Motor neuron (in vitro differentiated cells): ENCODE measurements around the gene BLOC1S3. TPM values are rescaled to one million over a fixed set of nuclear protein-coding genes. Genes with fewer than 3 reads are reported as not detected.
"Not testable (repeated sequence)": the region's sequence is repeated elsewhere in the genome, so short reads cannot be mapped to it uniquely, and the experiment has no call there.

Experiments used
- ATAC-seq, 8 experiments: fragments of 200-7000 bp; cut with Tn5 transposase; replicated peaks in 6 of 8; 2 replicates each; pipeline ENCODE4 v1.8.0; 2021; ENCODE audit warnings: mild to moderate bottlenecking in 8 of 8, moderate library complexity in 8 of 8
- H3K27ac ChIP-seq, 2 donors: fragments of 250-450 bp; sonication (Bioruptor Pico); 2 replicates each; pipeline ENCODE4 v1.9.0; 2021; ENCODE audit warnings: antibody characterized with exemption in 2 of 2, mild to moderate bottlenecking in 2 of 2, moderate library complexity in 1 of 2
- H3K4me1 ChIP-seq, 2 donors: fragments of 250-450 bp; sonication (Bioruptor Pico); replicated peaks in 1 of 2; 2 replicates each; pipeline ENCODE4 v1.6.1; 2021; ENCODE audit warnings: antibody characterized with exemption in 2 of 2, mild to moderate bottlenecking in 2 of 2, moderate library complexity in 1 of 2
- H3K4me3 ChIP-seq, 5 donors: fragments of 250-450 bp; sonication (Bioruptor Pico); 2 replicates each; pipeline ENCODE4 v1.9.0; 2021; ENCODE audit warnings: antibody characterized with exemption in 5 of 5, mild to moderate bottlenecking in 5 of 5, moderate library complexity in 4 of 5
- WGBS, 10 experiments: fragments of 450-650 bp; shearing (Covaris generic); methylation state at CpG; one replicate each; pipeline ENCODE4 v1.0.0; 2022; 5-methylcytosine and 5-hydroxymethylcytosine counted together
- in situ Hi-C, 9 experiments: fragments of 400-800 bp; cut with MboI; loops; one replicate each; pipeline ENCODE4 v1.15.0; 2021; ENCODE audit warnings: low sequenced_read_pairs in 9 of 9, low pct_unique_long_range_greater_than_20kb in 2 of 9; ENCODE audit not compliant: unreplicated experiment in 9 of 9
- total RNA-seq, 8 experiments: library from RNA; unstranded; fragments of 300-600 nt; gene quantifications; 2 replicates each; pipeline versions ENCODE4 v1.2.3 to v1.2.4, GENCODE V29; 2022

BLOC1S3 gene
- total RNA-seq, 8 experiments from 2014 or later: 3.2 to 8.0 (median 5.4) TPM

DNA sequence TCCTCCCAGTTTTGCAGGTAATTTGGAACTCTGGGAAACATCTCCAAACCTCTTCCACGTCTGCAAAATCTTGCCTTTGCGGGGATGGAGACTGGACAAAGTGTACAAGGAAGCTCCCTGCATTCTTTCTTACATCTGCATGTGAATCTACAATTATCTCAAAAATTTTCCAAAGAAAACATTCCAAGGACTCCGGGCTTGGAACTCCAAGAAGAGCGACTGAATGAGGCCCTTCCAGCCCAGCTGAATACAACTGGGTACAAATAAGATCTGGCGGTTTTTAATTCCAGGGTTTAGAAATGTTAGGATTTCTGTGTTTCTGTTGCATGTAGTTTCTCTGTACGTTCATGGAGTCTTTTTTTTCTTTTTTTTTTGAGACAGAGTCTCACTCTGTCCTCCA, 38.1 kb downstream of the BLOC1S3 start:
- no peak overlapping the region for H3K4me3 ChIP-seq
- peaks cover 0 to 7% of the 10 kb centered on the region in 2 donors for H3K4me1 ChIP-seq
- ATAC-seq: no peak
- no peak overlapping the region for H3K27ac ChIP-seq
- in situ Hi-C loops: no loop called here
- WGBS, 10 experiments: 46 to 85% (median 64%) methylated on average over 1 to 6 of the region's 6 CpGs; no CpG with 5 or more reads in 1 of the 10 experiments

DNA sequence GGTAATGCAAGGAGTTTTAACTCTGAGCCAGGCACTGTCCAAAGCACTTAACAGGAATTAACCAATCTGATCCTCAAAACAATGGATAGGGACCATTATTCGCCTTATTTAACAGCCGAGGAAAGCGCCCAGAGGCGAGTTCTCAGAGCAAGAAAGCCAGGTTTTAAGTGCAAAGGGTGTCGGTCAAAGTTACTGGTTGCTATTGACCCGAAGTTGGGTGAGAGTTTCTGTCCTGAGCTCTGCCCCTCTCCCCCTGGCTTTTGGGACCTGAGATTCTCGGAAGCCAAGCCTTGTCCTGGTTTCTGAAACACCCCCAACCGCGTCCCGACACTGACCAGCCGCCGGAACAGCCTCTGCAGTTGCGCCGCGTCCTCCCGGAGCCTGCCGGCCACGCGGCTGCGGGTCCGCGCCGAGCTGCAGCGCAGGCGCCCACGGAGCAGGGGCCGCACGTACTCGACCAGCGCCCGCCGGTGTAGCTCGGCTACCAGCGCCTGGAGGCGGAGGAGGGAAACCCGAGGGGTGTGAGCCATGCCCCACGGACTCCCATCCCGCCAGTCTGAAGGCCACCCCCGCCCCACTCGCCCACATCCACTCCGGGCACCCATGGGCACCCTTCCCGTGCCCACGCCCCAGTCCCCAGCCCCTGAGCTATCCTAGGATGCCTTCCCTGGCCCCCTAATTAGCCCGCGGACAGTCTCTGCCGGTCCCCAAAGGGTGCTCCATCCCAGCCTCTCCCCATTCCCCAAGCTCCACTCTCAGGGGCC, 38.8 kb downstream of the BLOC1S3 start:
- WGBS, 10 experiments: 0 to 57% (median 21%) methylated on average over 1 to 20 of the region's 46 CpGs; no CpG with 5 or more reads in 4 of the 10 experiments
- peak; percentile 28 to 89 (median 80) for ATAC-seq
- Histone ChIP-seq H3K4me3 (peak overlapping the region in 3 of 5 donors; percentile 6 to 15 (median 14)), H3K27ac (no peak overlapping the region), H3K4me1 (peaks cover 0 to 5% of the 10 kb centered on the region in 2 donors)
- in situ Hi-C loops: no loop called here

DNA sequence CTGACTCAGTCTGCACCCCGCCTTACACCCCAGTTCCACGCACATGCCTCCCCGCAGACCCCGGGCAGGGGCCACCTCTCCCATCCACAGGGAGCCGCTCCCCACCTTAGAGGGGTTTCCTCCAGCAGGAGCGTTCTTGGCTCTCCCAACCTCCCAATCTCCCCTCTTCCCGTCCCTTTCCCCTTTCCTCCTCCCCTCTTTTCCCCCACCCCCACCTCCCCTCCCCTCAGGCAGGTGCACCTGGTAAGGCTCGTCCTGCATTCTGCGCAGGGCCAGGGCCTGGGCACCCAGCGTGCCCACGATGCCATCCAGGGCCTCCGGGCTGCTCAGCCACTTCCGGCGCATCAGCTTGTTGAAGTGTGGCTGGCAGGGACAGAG, 39.4 kb downstream of the BLOC1S3 start:
- Histone ChIP-seq H3K4me3 (no peak overlapping the region), H3K27ac (no peak overlapping the region), H3K4me1 (peaks cover 0 to 5% of the 10 kb centered on the region in 2 donors)
- in situ Hi-C loops: no loop called here
- no CpG with 5 or more reads among the region's 14 CpGs for WGBS, 10 experiments
- no peak for ATAC-seq

DNA sequence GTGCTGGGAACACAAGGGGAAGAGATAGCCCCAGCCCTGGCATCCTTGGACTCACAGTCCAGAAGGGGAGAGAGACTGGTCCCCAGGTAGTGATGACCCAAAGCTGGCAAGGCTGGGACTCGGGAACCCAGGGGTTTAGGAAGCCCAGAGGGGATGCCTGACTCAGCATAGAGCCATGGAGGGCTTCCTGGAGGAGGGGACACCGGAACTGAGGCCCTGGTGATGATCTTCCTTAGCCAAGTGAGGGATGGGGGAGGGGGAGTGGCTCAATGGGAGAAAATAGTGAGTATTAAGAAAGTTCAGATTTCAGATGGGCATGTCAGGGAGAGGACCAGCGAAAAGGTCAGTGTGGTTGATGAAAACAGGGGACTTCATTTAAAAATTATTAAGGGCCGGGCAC, 39.8 kb downstream of the BLOC1S3 start:
- Histone ChIP-seq H3K27ac (no peak overlapping the region), H3K4me3 (no peak overlapping the region), H3K4me1 (peaks cover 0 to 5% of the 10 kb centered on the region in 2 donors)
- in situ Hi-C loops: no loop called here
- 0 to 100% (median 45%) methylated on average over 1 to 4 of the region's 4 CpGs; no CpG with 5 or more reads in 5 of the 10 experiments for WGBS, 10 experiments
- ATAC-seq: no peak

DNA sequence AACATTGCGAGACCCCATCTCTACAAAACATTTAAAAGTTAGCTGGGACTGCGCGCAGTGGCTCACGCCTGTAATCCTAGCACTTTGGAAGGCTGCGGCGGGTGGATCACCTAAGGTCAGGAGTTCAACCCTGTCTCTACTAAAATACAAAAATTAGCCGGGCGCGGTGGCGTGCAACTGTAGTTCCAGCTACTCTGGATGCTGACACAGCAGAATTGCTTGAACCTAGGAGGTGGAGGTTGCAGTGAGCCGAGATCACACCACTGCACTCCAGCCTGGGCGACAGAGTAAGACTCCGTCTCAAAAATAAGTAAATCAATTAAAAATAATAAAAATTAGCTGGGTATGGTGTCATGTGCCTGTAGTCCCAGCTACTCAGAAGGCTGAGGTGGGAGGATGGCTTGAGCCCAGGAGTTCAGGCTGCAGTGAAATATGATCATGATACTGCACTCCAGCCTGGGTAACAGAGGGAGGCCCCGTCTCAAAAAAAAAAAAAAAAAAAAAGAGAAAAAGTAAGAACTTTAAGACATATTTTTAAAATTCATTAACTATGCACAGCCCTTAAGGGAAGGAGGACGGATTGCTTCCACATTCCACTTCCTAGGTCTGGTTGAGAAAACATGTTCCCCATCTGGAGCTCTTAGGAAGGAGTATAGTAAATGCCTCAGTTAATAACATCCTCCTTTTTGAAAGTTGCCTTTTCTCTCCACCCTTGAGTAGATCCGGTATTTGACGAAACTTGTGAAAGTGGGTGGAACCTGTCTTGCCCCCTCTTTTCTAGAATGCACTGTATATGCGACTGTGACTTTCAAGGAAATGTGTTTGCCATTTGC, 40.5 kb downstream of the BLOC1S3 start:
- H3K27ac ChIP-seq: no peak overlapping the region
- in situ Hi-C loops: no loop called here
- ATAC-seq: peak in 3 of 8 experiments; percentile 56 to 66 (median 65)
- peaks cover 0 to 5% of the 10 kb centered on the region in 2 donors for H3K4me1 ChIP-seq
- WGBS, 10 experiments: 0 to 87% (median 68%) methylated on average over 2 to 16 of the region's 18 CpGs; no CpG with 5 or more reads in 1 of the 10 experiments
- H3K4me3 ChIP-seq: no peak overlapping the region

DNA sequence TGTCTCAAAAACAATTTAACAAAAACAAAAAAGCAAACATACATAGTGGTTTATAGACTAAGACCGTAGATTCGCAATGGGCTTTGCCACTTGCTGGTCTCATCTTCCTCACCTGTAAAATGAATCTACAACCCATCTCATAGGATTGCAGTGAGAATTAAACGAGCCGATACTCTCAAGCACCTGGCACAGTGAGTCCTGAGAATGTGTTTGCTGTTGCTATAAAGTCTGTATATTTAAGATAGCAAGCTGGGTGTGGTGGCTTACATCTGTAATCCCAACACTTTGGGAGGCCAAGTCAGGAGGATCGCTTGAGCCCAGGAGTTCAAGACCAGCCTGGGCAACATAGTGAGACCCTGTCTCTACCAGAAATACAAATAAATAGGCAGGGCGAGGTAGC, 44.1 kb downstream of the BLOC1S3 start:
- no peak for ATAC-seq
- 72 to 95% (median 83%) methylated on average over 2 to 5 of the region's 6 CpGs; no CpG with 5 or more reads in 3 of the 10 experiments for WGBS, 10 experiments
- Histone ChIP-seq H3K27ac (no peak overlapping the region), H3K4me1 (no peaks in the 10 kb centered on the region), H3K4me3 (no peak overlapping the region)
- in situ Hi-C loops: no loop called here

DNA sequence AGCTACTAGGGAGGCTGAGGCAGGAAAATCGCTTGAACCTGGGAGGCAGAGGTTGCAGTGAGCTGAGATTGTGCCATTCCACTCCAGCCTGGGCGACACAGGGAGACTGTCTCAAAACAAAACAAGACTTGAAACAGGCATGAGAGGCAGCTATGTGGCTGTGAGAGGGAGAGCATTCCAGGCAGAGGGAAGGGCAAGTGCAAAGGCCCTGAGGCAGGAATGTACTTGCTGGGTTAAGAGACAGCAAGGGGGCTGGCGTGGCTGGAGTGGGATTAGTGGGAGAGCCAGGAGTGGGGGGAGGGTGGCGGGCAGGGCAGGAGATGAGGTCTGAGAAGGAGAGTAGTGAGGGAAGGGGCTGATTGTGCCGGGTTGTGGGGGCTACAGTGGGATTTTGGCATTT, 45.3 kb downstream of the BLOC1S3 start:
- Histone ChIP-seq H3K4me1 (no peaks in the 10 kb centered on the region), H3K4me3 (no peak overlapping the region), H3K27ac (no peak overlapping the region)
- no peak for ATAC-seq
- 29 to 86% (median 81%) methylated on average over 1 to 2 of the region's 5 CpGs; no CpG with 5 or more reads in 6 of the 10 experiments for WGBS, 10 experiments
- in situ Hi-C loops: no loop called here

DNA sequence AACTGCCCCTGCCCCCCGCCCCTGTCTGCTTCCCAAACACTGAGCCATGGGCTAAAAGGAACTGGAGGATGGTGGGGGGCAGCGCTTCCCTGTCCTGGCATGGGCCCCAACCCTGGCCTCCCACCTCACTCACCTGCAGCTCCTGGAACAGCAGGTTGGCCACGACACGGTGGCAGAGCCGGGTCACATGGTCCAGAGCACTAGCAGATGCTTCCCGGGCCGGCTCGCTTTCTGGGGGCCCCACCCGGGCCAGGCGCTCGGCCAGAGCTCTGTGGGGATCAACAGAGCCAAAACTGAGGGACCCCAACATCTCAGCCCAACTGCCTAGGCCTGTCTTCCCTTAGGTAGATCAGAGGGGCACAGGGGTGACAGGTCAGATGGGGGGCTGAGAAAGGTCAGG, 46.1 kb downstream of the BLOC1S3 start:
- Histone ChIP-seq H3K4me1 (no peaks in the 10 kb centered on the region), H3K27ac (no peak overlapping the region), H3K4me3 (no peak overlapping the region)
- no peak for ATAC-seq
- in situ Hi-C loops: no loop called here
- WGBS, 10 experiments: no CpG with 5 or more reads among the region's 11 CpGs

DNA sequence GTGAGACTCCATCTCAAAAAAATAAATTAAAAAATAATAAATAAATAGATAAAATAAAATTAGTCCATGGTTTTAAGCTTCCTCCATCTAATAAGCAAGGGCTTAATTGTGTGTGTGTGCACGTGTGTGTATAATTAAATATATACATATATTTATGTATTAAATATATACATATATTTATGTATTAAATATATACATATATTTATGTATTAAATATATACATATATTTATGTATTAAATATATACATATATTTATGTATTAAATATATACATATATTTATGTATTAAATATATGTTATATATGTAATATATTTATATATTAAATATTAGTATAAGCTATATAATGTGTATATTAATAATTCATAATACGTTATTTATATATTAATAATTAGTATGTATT, 50.5 kb downstream of the BLOC1S3 start:
- H3K27ac ChIP-seq, H3K4me3 ChIP-seq, H3K4me1 ChIP-seq, in situ Hi-C loops, ATAC-seq: not testable (repeated sequence)
- 43 to 92% (median 67%) methylated on average over 1 to 2 of the region's 2 CpGs; no CpG with 5 or more reads in 5 of the 10 experiments for WGBS, 10 experiments

Other genes with a start within 250 kb of the BLOC1S3 start
- gene APOC4, start 236.5 kb upstream of the BLOC1S3 start, total RNA-seq: not detected
- gene APOC2, start 232.7 kb upstream of the BLOC1S3 start, total RNA-seq: 1 to 10 TPM in 1 of 8 experiments, under 1 TPM in 2, not detected in 5; 0.49 to 1.0 (median 0.56) TPM
- 10 to 100 TPM; 37.2 to 81.3 (median 59.5) TPM for gene CLPTM1, start 223.4 kb upstream of the BLOC1S3 start, total RNA-seq
- 10 to 100 TPM in 2 of 8 experiments, 1 to 10 TPM in 6; 1.7 to 15.4 (median 5.4) TPM for gene RELB, start 177.3 kb upstream of the BLOC1S3 start, total RNA-seq
- gene CLASRP, start 139.7 kb upstream of the BLOC1S3 start, total RNA-seq: 10 to 100 TPM; 22.2 to 82.6 (median 34.6) TPM
- gene ZNF296, start 102.3 kb upstream of the BLOC1S3 start, total RNA-seq: 1 to 10 TPM in 3 of 8 experiments, under 1 TPM in 5; 0.46 to 1.9 (median 0.85) TPM
- 10 to 100 TPM; 15.5 to 33.8 (median 20.5) TPM for gene GEMIN7, start 99.5 kb upstream of the BLOC1S3 start, total RNA-seq
- 10 to 100 TPM; 18.2 to 37.0 (median 22.6) TPM for gene PPP1R37, start 85.6 kb upstream of the BLOC1S3 start, total RNA-seq
- 1 to 10 TPM in 2 of 8 experiments, under 1 TPM in 6; 0.49 to 1.4 (median 0.63) TPM for gene NKPD1, start 17.8 kb upstream of the BLOC1S3 start, total RNA-seq
- gene TRAPPC6A, start 547 bp upstream of the BLOC1S3 start, total RNA-seq: 10 to 100 TPM; 16.9 to 40.8 (median 29.1) TPM
- gene EXOC3L2, start 66.6 kb downstream of the BLOC1S3 start, total RNA-seq: under 1 TPM in 7 of 8 experiments, not detected in 1; 0.04 to 0.51 (median 0.24) TPM
- gene MARK4, start 72.5 kb downstream of the BLOC1S3 start, total RNA-seq: 10 to 100 TPM in 7 of 8 experiments, 1 to 10 TPM in 1; 9.1 to 40.6 (median 14.8) TPM
- under 1 TPM in 5 of 8 experiments, not detected in 3; 0.11 to 0.50 (median 0.28) TPM for gene CKM, start 144.1 kb downstream of the BLOC1S3 start, total RNA-seq
- gene KLC3, start 162.0 kb downstream of the BLOC1S3 start, total RNA-seq: 1 to 10 TPM in 1 of 8 experiments, under 1 TPM in 6, not detected in 1; 0.16 to 1.9 (median 0.42) TPM
- 10 to 100 TPM; 12.3 to 49.2 (median 22.2) TPM for gene ERCC2, start 191.8 kb downstream of the BLOC1S3 start, total RNA-seq
- gene PPP1R13L, start 226.3 kb downstream of the BLOC1S3 start, total RNA-seq: 1 to 10 TPM in 5 of 8 experiments, under 1 TPM in 3; 0.67 to 4.2 (median 1.5) TPM
- gene POLR1G, start 227.9 kb downstream of the BLOC1S3 start, total RNA-seq: 10 to 100 TPM in 1 of 8 experiments, 1 to 10 TPM in 7; 2.7 to 10.7 (median 5.2) TPM
- gene ERCC1, start 245.1 kb downstream of the BLOC1S3 start, total RNA-seq: 10 to 100 TPM; 38.4 to 82.0 (median 71.5) TPM